KOPT-K1 (cell line): Measurements from ENCODE around the gene CRIP1.

Experiments used
- H3K27ac ChIP-seq: fragments of 200-600 bp; sonication (generic); 2 replicates; pipeline ENCODE4 v1.5.1; 2016; ENCODE audit warnings: antibody characterized with exemption, mild to moderate bottlenecking, low read depth, low read length; ENCODE audit not compliant: poor library complexity, severe bottlenecking
- H3K36me3 ChIP-seq: fragments of 200-600 bp; sonication (generic); 2 replicates; pipeline ENCODE4 v1.5.1; 2017; ENCODE audit warnings: antibody characterized with exemption, mild to moderate bottlenecking, low read length, moderate library complexity; ENCODE audit not compliant: insufficient read depth
- H3K9me3 ChIP-seq: fragments of 200-600 bp; sonication (generic); 2 replicates; pipeline ENCODE4 v1.5.1; 2017; ENCODE audit warnings: antibody characterized with exemption, low read length, mild to moderate bottlenecking; ENCODE audit not compliant: insufficient read depth, poor library complexity, severe bottlenecking

CRIP1 gene

DNA sequence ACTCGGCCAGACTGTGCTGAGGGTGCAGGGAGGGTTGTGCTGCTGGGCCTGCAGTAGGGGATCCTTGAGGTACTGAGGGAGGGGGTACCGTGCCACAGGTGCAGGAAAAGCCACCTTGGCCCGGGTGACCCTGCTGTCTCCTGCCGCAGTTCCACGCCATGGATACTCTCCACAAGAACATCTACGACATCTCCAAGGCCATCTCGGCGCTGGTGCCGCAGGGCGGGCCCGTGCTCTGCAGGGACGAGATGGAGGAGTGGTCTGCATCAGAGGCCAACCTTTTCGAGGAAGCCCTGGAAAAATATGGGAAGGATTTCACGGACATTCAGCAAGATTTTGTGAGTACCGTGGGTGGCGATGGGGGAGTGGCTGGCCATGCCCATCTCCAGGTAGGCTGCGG lies 26.1 kb upstream of the CRIP1 start:
- Histone ChIP-seq H3K36me3 (peaks cover 88% of the 10 kb centered on the region), H3K27ac (no peak overlapping the region), H3K9me3 (no peaks in the 10 kb centered on the region)

DNA sequence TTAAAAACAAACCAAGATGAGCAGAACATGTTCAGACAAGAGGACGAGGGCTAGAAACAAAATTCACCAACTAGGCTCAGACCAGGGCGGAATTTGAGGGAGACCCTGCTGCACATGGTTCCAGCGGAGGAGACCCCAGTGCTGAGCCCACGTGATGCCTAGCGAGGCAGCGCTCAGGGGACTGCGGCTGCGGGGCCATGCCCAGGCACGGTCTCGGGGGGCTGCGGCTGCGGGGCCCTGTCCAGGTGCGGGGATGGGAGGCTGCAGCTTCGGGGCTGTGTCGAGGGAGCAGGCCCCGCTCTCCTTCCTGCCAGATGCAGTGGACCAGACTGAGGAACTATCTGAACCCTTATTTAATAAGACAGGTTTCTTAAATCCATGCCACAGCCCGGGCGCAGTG lies 24.8 kb upstream of the CRIP1 start:
- Histone ChIP-seq H3K27ac (no peak overlapping the region), H3K9me3 (no peaks in the 10 kb centered on the region), H3K36me3 (peaks cover 88% of the 10 kb centered on the region)

DNA sequence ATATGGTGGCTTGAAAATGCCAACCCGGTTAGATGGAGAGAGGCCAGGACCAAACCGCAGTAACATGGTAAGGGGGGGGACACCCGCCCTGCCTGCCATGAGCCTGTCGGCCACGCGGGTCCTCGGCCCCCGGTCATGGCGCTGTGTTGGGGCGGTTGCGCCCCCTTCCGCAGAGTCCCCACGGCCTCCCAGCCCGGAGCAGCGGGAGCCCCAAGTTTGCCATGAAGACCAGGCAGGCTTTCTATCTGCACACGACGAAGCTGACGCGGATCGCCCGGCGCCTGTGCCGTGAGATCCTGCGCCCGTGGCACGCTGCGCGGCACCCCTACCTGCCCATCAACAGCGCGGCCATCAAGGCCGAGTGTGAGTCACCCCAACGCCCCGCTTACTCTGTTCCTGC lies 22.2 kb upstream of the CRIP1 start:
- H3K9me3 ChIP-seq, result no peaks in the 10 kb centered on the region
- no peak overlapping the region for H3K27ac ChIP-seq
- H3K36me3 ChIP-seq, result peaks cover 95% of the 10 kb centered on the region

DNA sequence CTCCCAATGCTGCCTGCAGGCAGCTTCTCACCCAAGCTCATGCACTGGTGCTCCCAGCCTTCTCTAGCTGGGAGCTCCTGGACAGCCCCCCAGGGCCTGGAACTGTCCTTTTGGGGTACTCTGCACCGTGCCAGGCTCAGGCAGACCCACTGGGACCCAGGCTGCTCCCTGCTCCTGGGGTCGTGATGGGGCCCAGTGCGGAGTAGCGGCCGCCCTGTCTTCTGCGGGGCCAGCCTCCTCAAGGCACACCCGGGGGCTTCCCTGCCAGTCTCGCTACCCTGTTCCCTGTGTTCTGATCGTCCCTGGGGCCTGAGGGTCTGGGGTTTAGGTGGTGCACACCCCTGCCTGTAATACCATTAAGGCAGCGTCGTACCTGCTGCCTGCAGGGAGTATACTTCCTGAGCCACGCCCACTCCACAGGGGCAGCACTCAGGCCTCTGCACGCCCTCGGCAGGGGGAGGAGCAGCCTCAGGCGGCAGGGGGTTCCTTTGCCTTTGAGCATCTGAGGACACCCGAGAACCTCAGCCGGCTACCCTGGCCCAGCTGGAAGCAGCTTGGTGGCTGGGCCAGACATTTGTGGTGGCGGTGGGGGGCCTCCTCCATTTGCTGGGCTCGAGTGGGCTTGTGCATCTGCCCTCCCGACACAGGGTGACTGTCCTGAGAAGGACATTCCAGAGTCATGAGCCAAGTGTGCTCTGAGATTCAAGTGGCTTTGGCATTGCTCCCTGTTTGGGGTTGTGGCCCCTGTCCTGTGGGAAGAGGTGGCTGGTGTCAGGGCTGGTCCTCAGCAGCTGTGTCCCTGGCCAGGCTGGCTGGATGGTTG lies 21.3 kb upstream of the CRIP1 start:
- Histone ChIP-seq H3K27ac (no peak overlapping the region), H3K36me3 (peaks cover 98% of the 10 kb centered on the region)

DNA sequence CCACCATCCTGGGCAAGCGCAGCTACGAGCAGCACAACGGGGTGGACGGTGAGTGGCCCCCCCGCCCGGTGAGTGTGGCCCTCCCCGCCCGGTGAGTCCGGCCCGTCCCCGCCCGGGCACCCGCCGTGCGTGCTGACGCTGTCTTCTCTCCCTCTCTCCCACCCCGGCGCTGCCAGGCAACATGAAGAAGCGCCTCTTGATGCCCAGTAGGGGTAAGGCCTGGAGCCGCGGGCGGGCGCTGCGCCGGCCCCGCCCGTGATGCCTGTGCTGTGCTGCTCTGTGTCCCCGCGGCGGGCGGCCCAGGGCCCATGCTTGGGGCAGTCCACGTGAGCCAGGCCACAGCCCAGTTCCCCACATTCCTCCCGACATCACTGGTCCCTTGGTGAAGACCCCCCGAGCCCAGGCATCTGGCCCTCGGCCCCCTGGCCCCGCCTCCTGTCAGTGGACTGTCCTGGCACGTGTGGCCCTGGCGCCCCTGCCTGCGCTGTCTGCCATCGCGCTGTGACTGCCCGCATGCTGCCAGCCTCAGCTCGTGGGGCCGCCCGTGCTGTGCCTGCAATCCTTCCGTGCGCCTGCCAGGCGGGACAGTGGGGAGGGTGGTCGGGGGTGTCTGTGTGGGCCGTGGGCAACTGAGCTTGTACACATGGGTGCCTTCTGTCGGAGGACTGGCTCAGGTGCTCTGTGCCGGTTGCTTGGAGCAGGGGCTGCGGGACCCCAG lies 20.0 kb upstream of the CRIP1 start:
- Histone ChIP-seq H3K27ac (no peak overlapping the region), H3K36me3 (peaks cover 93% of the 10 kb centered on the region), H3K9me3 (no peaks in the 10 kb centered on the region)

More for the DNA sequence above, 21.3 kb upstream of the CRIP1 start:
- no peaks in the 10 kb centered on the region for H3K9me3 ChIP-seq

DNA sequence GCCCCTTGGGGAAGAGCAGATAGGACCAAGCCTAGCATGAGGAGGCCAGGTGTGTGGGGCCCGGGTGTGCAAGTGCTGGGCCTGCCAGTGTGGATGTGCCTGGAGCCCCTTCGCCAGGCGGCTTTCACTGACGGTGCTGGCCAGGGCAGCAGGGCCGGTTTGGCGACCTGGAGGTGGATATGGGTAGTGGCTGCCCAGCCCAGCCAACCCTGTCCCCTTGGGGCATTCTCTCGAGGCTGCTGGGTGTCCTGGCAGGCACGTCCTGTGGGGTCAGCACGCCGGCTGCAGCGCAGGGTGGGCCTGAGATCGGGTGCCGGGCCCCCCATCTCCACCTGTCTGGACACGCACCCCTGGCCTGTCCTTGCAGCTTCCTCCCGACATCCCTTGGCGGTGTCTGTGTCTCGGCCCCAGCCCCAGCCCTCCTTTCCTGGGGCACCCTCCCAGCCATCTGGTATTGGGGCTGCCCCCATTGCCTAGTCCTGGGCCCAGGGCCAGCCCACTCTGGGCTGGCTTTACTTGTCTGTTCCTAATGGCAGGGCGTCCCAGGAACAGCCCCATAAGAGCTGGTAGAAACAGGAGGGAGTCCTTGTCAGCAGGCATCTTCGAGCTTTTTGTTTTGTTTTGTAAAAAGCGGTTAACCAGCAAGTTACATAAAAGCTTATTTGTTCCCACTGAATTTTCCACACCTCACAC lies 19.3 kb upstream of the CRIP1 start:
- Histone ChIP-seq H3K27ac (no peak overlapping the region), H3K9me3 (no peaks in the 10 kb centered on the region), H3K36me3 (peaks cover 86% of the 10 kb centered on the region)

DNA sequence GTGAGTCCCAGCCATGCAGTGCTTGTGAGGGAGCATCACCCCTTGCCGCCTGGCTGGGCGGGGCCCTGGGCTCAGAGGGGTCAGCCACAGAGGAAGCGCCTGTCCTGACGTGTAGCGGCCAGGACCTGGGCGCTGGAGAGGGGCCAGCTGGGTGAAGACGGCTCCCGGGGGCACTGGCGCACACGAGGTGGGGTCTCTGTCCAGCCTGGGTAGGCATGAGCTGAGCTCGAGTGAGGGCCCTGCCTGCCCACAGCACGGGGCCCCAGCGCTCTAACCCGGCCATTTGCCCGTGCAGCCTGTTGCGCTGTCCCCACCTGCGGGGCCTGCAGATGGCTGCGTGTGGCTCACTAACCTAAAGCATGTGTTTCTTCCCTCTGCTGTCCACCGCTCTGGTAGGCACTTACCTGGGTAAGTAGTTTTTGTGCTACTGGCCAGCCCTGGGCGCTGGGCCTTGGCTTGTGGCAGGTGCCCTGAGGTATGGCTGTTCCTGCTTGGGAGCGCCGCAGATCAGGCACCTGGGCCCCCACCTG lies 18.7 kb upstream of the CRIP1 start:
- Histone ChIP-seq H3K9me3 (no peaks in the 10 kb centered on the region), H3K36me3 (peaks cover 80% of the 10 kb centered on the region), H3K27ac (no peak overlapping the region)

DNA sequence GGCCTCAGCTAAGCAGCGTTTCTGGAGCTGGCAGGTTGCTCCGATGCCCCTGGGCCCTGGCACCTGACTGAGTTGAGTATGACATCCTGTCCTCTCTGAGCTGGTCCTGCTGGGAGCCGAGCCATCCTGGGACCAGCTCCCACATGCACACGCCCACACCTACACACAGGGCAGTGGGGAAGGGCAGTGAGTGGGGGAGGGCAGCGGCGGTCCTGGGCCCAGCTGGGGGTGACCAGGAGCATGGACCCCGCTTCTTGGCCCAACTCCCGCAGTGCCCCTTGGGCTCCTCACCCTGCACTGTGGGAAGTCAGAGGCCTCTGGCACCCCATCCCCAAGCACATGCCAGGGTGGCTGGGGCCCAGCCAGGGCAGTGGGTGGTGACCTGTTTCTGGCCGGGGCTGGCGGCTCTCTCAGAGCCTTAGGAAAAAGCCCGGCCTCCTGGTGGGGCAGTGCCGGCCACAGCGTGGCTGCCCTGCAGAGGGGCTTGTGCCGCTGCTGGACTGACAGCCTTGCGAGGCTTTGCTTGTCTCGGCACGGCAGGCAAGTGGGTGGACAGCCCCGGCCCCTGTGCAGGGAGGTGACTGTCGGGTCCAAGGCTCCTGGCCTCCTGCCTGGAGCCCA lies 18.0 kb upstream of the CRIP1 start:
- H3K9me3 ChIP-seq, result no peaks in the 10 kb centered on the region
- no peak overlapping the region for H3K27ac ChIP-seq
- H3K36me3 ChIP-seq, result peaks cover 73% of the 10 kb centered on the region

DNA sequence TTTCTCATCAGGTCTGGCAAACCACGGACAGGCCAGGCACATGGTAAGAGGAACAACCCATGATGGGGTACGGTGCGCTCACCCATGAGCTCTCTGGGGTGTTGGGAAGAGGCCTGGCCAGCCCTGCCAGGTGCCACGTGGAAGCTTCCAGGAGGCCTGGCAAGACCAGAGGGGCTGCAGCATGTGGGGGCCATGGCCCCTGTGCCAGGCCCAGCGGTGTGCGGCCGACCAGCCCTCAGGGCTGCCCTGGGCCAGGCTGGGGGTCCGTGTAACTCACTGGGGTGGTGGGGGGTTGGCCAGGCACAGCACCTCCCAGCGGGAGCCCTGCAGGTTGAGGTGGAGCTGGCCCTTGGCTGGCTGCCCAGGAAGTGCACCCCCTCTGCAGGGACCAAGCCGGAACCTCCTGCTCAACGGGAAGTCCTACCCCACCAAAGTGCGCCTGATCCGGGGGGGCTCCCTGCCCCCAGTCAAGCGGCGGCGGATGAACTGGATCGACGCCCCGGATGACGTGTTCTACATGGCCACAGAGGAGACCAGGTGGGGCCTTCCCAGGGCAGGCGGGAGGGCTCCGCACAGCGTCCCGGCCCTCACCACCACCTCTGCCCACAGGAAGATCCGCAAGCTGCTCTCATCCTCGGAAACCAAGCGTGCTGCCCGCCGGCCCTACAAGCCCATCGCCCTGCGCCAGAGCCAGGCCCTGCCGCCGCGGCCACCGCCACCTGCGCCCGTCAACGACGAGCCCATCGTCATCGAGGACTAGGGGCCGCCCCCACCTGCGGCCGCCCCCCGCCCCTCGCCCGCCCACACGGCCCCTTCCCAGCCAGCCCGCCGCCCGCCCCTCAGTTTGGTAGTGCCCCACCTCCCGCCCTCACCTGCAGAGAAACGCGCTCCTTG lies 17.0 kb upstream of the CRIP1 start:
- H3K9me3 ChIP-seq, result no peaks in the 10 kb centered on the region
- H3K27ac ChIP-seq, result no peak overlapping the region
- peaks cover 63% of the 10 kb centered on the region for H3K36me3 ChIP-seq

DNA sequence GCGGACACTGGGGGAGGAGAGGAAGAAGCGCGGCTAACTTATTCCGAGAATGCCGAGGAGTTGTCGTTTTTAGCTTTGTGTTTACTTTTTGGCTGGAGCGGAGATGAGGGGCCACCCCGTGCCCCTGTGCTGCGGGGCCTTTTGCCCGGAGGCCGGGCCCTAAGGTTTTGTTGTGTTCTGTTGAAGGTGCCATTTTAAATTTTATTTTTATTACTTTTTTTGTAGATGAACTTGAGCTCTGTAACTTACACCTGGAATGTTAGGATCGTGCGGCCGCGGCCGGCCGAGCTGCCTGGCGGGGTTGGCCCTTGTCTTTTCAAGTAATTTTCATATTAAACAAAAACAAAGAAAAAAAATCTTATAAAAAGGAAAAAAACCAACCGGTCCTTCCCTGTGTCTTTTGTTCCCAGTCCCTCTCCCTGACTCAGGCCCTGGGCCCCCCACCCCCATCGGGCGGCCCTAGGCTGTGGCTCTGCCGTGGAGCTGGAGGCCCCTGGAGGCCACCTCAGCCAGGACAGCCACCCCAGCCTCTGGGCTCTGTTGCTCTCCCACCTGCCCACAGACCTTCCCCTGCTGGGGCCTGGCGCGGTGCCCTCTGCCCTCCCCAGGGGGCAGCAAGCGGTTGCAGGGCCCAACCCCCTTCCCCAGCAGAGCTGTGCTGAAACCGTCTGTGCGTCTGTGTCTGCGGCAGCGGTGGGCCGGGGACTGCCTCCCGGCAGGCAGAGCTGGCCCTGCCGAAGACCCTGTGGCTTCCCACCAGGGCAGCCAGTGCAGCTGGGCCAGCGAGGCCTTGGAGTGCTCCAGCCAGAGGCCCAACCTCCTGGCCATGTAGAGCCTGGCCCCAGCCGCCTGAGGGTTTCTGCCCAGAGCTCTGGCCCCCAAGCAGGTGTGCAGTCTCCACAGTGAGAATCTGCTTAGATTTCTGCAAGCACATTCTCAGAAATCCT lies 16.1 kb upstream of the CRIP1 start:
- Histone ChIP-seq H3K36me3 (peaks cover 54% of the 10 kb centered on the region), H3K9me3 (no peaks in the 10 kb centered on the region), H3K27ac (no peak overlapping the region)

DNA sequence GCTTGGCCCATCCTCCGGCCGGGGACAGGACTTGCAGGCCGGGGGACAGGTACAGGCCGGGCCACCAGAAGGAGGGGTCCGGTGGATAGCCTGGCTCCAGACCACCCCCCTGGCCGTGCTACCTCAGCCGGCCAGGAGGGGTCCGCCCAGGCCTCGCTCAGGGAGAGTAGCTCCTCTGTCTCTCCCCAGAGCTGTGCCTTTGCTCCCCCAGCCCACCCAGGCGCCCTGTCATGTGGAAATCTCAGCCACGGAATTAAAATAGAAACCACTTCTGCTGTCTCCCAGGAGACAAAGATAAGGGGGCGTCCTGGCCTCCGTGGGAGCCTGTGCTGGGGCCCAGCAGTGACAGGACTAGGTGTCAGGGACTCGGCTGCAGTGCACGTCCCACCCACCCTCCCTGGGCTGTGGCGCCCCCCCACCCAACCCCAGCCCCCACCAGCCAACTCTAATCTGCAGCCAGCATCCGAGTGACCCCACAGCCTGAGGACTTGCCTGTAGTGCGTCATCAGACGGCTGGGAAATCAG lies 15.3 kb upstream of the CRIP1 start:
- H3K9me3 ChIP-seq, result no peaks in the 10 kb centered on the region
- no peak overlapping the region for H3K27ac ChIP-seq
- H3K36me3 ChIP-seq, result peaks cover 47% of the 10 kb centered on the region

DNA sequence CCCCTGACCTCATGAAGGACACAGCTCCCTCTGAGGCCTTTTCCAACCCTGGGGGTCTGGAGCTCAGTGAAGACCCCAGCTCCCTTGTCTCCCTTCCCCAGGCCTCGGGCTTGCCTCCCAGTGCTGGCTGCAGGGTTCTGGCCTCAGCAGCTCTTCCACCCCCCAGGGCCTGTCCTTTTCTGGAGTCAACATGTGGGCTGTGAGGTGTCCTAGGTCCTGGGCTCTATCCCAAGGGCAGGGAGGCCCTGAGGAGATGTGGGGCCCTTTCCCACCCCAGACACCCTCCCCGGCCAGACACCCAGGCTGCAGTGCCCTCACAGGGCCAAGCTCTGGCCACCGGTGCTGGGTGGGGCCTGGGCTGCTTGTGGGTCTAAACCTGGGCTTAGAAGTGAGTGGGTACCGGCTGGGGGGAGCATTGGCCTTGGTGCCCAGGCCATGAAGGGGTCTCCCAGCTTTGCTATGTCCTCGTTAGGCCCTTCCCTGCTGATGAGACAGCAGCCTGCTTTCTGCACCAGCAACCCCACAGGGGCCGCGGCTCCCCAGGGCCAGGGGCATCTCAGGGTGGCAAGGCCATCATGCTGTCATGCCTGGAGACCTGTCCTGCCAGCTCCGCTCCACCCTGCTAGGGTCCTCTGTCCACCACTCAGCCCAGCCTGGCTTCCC lies 14.7 kb upstream of the CRIP1 start:
- Histone ChIP-seq H3K9me3 (peaks cover 2% of the 10 kb centered on the region), H3K27ac (no peak overlapping the region), H3K36me3 (peaks cover 41% of the 10 kb centered on the region)
